GM23248 (cell line): Measurements from ENCODE around the gene CCDC102B. TPM values are rescaled to one million over a fixed set of nuclear protein-coding genes. Genes with fewer than 3 reads are reported as not detected.
A peak's percentile ranks its signal among the peaks of the same experiment; 100 is the strongest.

Source experiments
- DNase-seq: peaks from one replicate; pipeline ENCODE4 v3.0.0-alpha.2; 2015
- H2AFZ ChIP-seq: fragments of 200-600 bp; sonication (generic); 2 replicates; pipeline ENCODE4 v1.6.1; 2016; ENCODE audit warnings: antibody characterized with exemption
- H3F3A ChIP-seq: fragments of 200-600 bp; sonication (generic); 2 replicates; pipeline ENCODE4 v1.6.1; 2016; ENCODE audit warnings: mild to moderate bottlenecking, antibody characterized with exemption, mixed run types; ENCODE audit not compliant: insufficient read depth
- H3K27ac ChIP-seq: fragments of 200-600 bp; sonication (generic); 2 replicates; pipeline ENCODE4 v1.5.1; 2016; ENCODE audit warnings: mild to moderate bottlenecking
- H3K27me3 ChIP-seq: fragments of 200-600 bp; sonication (generic); replicated peaks from 2 replicates; pipeline ENCODE4 v1.6.1; 2016; ENCODE audit warnings: mild to moderate bottlenecking; ENCODE audit not compliant: insufficient read depth
- H3K36me3 ChIP-seq: fragments of 200-600 bp; sonication (generic); 2 replicates; pipeline ENCODE4 v1.6.1; 2016; ENCODE audit warnings: low read depth, mild to moderate bottlenecking
- H3K4me1 ChIP-seq: fragments of 200-600 bp; sonication (generic); 2 replicates; pipeline ENCODE4 v1.6.1; 2016; ENCODE audit warnings: mild to moderate bottlenecking; ENCODE audit not compliant: insufficient read depth
- H3K4me2 ChIP-seq: fragments of 200-600 bp; sonication (generic); one replicate; pipeline ENCODE4 v1.6.1; 2016; ENCODE audit warnings: mild to moderate bottlenecking; ENCODE audit not compliant: unreplicated experiment
- H3K4me3 ChIP-seq: fragments of 200-600 bp; sonication (generic); 2 replicates; pipeline ENCODE4 v1.5.1; 2016; ENCODE audit warnings: mild to moderate bottlenecking
- H3K79me2 ChIP-seq: fragments of 200-600 bp; sonication (generic); 2 replicates; pipeline ENCODE4 v1.6.1; 2016; ENCODE audit warnings: mild to moderate bottlenecking; ENCODE audit not compliant: insufficient read depth
- H3K9ac ChIP-seq: fragments of 200-600 bp; sonication (generic); 2 replicates; pipeline ENCODE4 v1.6.1; 2016; ENCODE audit warnings: mild to moderate bottlenecking
- H3K9me2 ChIP-seq: fragments of 200-600 bp; sonication (generic); 2 replicates; pipeline ENCODE4 v1.6.1; 2016; ENCODE audit warnings: mixed run types, mild to moderate bottlenecking, moderate library complexity; ENCODE audit not compliant: insufficient read depth
- H3K9me3 ChIP-seq: fragments of 200-600 bp; sonication (generic); one replicate; pipeline ENCODE4 v1.6.1; 2017; ENCODE audit warnings: low read depth
- H4K20me1 ChIP-seq: fragments of 200-600 bp; sonication (generic); 2 replicates; pipeline ENCODE4 v1.6.0; 2016; ENCODE audit not compliant: insufficient read depth
- EZH2 ChIP-seq: fragments of 200-600 bp; sonication (generic); IDR thresholded peaks from 2 replicates; pipeline ENCODE4 v1.6.1; 2018; ENCODE audit warnings: antibody characterized with exemption, mild to moderate bottlenecking; ENCODE audit not compliant: insufficient read depth, poor library complexity, severe bottlenecking
- EZH2phosphoT487 ChIP-seq: fragments of 200-600 bp; sonication (generic); IDR thresholded peaks from 2 replicates; pipeline ENCODE4 v1.6.1; 2018; ENCODE audit warnings: antibody characterized with exemption, moderate library complexity, mild to moderate bottlenecking, low read depth; ENCODE audit not compliant: insufficient read depth
- WGBS, 2 experiments: methylation state at CpG; one replicate each; pipeline ENCODE4 v1.1.6; 2015 to 2017; ENCODE audit warnings: low lambda C conversion rate in 2 of 2, low coverage in 1 of 2; ENCODE audit errors: missing lambda C conversion rate in 2 of 2; 5-methylcytosine and 5-hydroxymethylcytosine counted together
- in situ Hi-C: fragments of 300-500 bp; cut with MboI; formaldehyde crosslinking; loops from 2 replicates; pipeline ENCODE4 v1.15.0; 2020
- polyA plus RNA-seq: library from polyadenylated mRNA; unstranded; fragments of >200 nt; fragmentation: Nextera tagmentation; extraction: Ambion mirVana; gene quantifications from 2 replicates; pipeline ENCODE4 v1.2.1, GENCODE V29; 2016
- total RNA-seq: library from RNA; depleted of rRNA; stranded (reverse); fragments of >200 nt; shearing (Covaris generic); gene quantifications from 2 replicates; pipeline ENCODE4 v1.2.3, GENCODE V29; 2014

The CCDC102B gene
- total and polyA plus RNA-seq, 2 experiments from 2014 or later: 1.7 to 3.2 TPM

GRCh38 chr18:68791801-68792200, 6.1 kb upstream of the CCDC102B start:
- no peak overlapping the region for H3K4me3 ChIP-seq
- no peaks in the 10 kb centered on the region for H3K9me3 ChIP-seq
- H3K27me3 ChIP-seq: no peaks in the 10 kb centered on the region
- in situ Hi-C loops: no loop called here
- no peak overlapping the region for H2AFZ ChIP-seq
- peaks cover under 1% of the 10 kb centered on the region; the same call in 1 of the 2 replicates for H3K4me1 ChIP-seq
- H3K9ac ChIP-seq: no peak overlapping the region
- DNase-seq: peak; percentile 17
- 75 to 83% methylated on average over 2 of the region's 2 CpGs for WGBS, 2 experiments
- no peaks in the 10 kb centered on the region for H3K36me3 ChIP-seq
- no peak for TF ChIP-seq EZH2
- no peak for TF ChIP-seq EZH2phosphoT487
- H3K79me2 ChIP-seq: no peaks in the 10 kb centered on the region
- H3F3A ChIP-seq: no peaks in the 10 kb centered on the region
- H3K27ac ChIP-seq: no peak overlapping the region
- H3K4me2 ChIP-seq: no peak overlapping the region
- H4K20me1 ChIP-seq: no peaks in the 10 kb centered on the region
- H3K9me2 ChIP-seq: 0 out of 2 replicates have a peak, but pooled peaks cover 6% of the 10 kb centered on the region

- H3K4me3 ChIP-seq: no peak overlapping the region
- no peak overlapping the region for H3K27ac ChIP-seq
- in situ Hi-C loops: no loop called here
- peaks cover 16% of the 10 kb centered on the region for H3K4me1 ChIP-seq
- no peaks in the 10 kb centered on the region for H3K79me2 ChIP-seq
- DNase-seq: no peak
- H3K9me3 ChIP-seq: no peaks in the 10 kb centered on the region
- no peak overlapping the region for H2AFZ ChIP-seq
- no peak for TF ChIP-seq EZH2
- no peak for TF ChIP-seq EZH2phosphoT487
- no peak overlapping the region for H3K4me2 ChIP-seq
- H3K9ac ChIP-seq: no peak overlapping the region
- H3K27me3 ChIP-seq: no peaks in the 10 kb centered on the region
- H3F3A ChIP-seq: 0 out of 2 replicates have a peak, but pooled peaks cover 4% of the 10 kb centered on the region
- 0 out of 2 replicates have a peak, but pooled peaks cover 6% of the 10 kb centered on the region for H3K9me2 ChIP-seq
- no peaks in the 10 kb centered on the region for H3K36me3 ChIP-seq
- H4K20me1 ChIP-seq: no peaks in the 10 kb centered on the region
Observed at GRCh38 chr18:68793951-68794350, 3.9 kb upstream of the CCDC102B start.

- no peak overlapping the region for H3K9ac ChIP-seq
- H3K27me3 ChIP-seq: no peaks in the 10 kb centered on the region
- peak overlapping the region; percentile 59 for H3K4me2 ChIP-seq
- H3K79me2 ChIP-seq: no peaks in the 10 kb centered on the region
- H3K9me3 ChIP-seq: no peaks in the 10 kb centered on the region
- TF ChIP-seq EZH2 (no peak), EZH2phosphoT487 (no peak)
- peaks cover 16% of the 10 kb centered on the region for H3K4me1 ChIP-seq
- no peaks in the 10 kb centered on the region for H3K36me3 ChIP-seq
- DNase-seq: peak; percentile 66
- WGBS, 2 experiments: 70 to 72% methylated on average over 7 of the region's 7 CpGs
- in situ Hi-C loops: no loop called here
- 0 out of 2 replicates have a peak, but pooled peaks cover 4% of the 10 kb centered on the region for H3F3A ChIP-seq
- 0 out of 2 replicates have a peak, but pooled peaks cover 6% of the 10 kb centered on the region for H3K9me2 ChIP-seq
- peak overlapping the region; percentile 30; the same call in 1 of the 2 replicates for H3K4me3 ChIP-seq
- no peaks in the 10 kb centered on the region for H4K20me1 ChIP-seq
- H2AFZ ChIP-seq: peak overlapping the region; percentile 28
- no peak overlapping the region for H3K27ac ChIP-seq
Observed at GRCh38 chr18:68796936-68797690, 767 bp upstream of the CCDC102B start.

DNA sequence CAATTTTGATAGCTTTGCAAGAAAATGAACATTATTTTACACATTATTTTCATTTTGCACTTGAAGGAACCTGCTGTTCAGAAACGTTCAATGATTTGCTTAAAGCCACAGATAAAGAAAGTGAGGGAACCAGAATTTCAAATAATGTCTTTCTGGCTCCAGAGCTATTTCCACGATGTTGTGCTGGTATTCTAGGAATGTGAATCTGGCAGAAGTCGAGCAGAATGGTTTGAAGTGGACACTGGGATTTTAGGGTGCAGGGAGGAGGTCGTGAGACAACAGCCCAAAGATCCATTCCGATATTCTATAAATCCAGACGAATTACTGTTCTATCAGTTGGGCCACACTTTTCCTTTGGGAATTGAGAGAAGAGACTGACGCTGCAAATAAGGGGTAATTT, 2.2 kb downstream of the CCDC102B start:
- no peaks in the 10 kb centered on the region for H4K20me1 ChIP-seq
- in situ Hi-C loops: no loop called here
- no peaks in the 10 kb centered on the region for H3K9me3 ChIP-seq
- no peak overlapping the region for H3K9ac ChIP-seq
- H3K36me3 ChIP-seq: no peaks in the 10 kb centered on the region
- H3F3A ChIP-seq: 0 out of 2 replicates have a peak, but pooled peaks cover 4% of the 10 kb centered on the region
- H3K27me3 ChIP-seq: no peaks in the 10 kb centered on the region
- H3K4me3 ChIP-seq: no peak overlapping the region
- H3K27ac ChIP-seq: no peak overlapping the region
- H3K4me2 ChIP-seq: no peak overlapping the region
- DNase-seq: no peak
- 72 to 77% methylated on average over 7 of the region's 7 CpGs for WGBS, 2 experiments
- peaks cover 24% of the 10 kb centered on the region for H3K4me1 ChIP-seq
- H3K9me2 ChIP-seq: 0 out of 2 replicates have a peak, but pooled peaks cover 6% of the 10 kb centered on the region
- TF ChIP-seq EZH2: no peak
- TF ChIP-seq EZH2phosphoT487: no peak
- no peaks in the 10 kb centered on the region for H3K79me2 ChIP-seq
- no peak overlapping the region for H2AFZ ChIP-seq

DNA sequence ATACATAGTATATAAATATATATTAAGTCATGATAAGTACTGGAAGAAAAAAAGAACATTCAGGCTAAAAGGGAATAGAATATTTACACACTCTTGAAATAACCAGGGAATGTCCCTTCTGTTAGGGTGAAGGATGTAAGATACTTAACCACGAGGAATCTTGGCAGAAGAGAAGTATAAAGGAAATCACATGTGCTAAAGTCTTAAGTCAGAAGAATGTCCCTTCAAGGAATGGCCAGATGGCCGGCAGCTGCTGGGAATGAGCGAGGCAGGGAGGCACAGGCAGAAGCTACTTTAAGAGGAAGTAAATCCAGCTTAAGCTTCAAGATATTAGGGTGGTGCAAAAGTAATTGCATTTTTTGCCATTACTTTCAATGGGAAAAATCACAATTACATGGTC, 5.5 kb downstream of the CCDC102B start:
- Histone ChIP-seq H3K27ac (no peak overlapping the region), H3K4me1 (peaks cover 8% of the 10 kb centered on the region), H3K9me3 (no peaks in the 10 kb centered on the region), H3K9me2 (no peaks in the 10 kb centered on the region), H3F3A (no peaks in the 10 kb centered on the region), H3K79me2 (no peaks in the 10 kb centered on the region), H3K4me2 (no peak overlapping the region), H2AFZ (no peak overlapping the region), H3K36me3 (no peaks in the 10 kb centered on the region), H4K20me1 (no peaks in the 10 kb centered on the region), H3K27me3 (no peaks in the 10 kb centered on the region), H3K4me3 (no peak overlapping the region), H3K9ac (no peak overlapping the region)
- in situ Hi-C loops: no loop called here
- TF ChIP-seq EZH2: no peak
- TF ChIP-seq EZH2phosphoT487: no peak
- 14 to 19% methylated on average over 3 of the region's 3 CpGs for WGBS, 2 experiments
- DNase-seq: peak; percentile 73
